Stomach smooth muscle (tissue), 2 donors: Measurements from ENCODE around the gene SH3BGRL.

ENCODE experiments used
- H3K27ac ChIP-seq: one replicate; pipeline ENCODE4 v1.7.0; 2013; ENCODE audit warnings: mild to moderate bottlenecking, low read length, inconsistent platforms
- H3K27me3 ChIP-seq, 2 donors: one replicate each; pipeline ENCODE4 v1.7.0; 2013; ENCODE audit warnings: low read length in 2 of 2; ENCODE audit not compliant: insufficient read depth in 2 of 2, control insufficient read depth in 1 of 2
- H3K36me3 ChIP-seq, 2 donors: one replicate each; pipeline ENCODE4 v1.7.0; 2013; ENCODE audit warnings: low read length in 2 of 2; ENCODE audit not compliant: control insufficient read depth in 2 of 2, insufficient read depth in 2 of 2
- H3K4me1 ChIP-seq: one replicate; pipeline ENCODE4 v1.7.0; 2013; ENCODE audit warnings: low read length; ENCODE audit not compliant: control insufficient read depth, insufficient read depth
- H3K4me3 ChIP-seq, 2 donors: one replicate each; pipeline ENCODE4 v1.7.0; 2013; ENCODE audit warnings: low read length in 2 of 2
- H3K9ac ChIP-seq, 2 donors: one replicate each; pipeline ENCODE4 v1.7.0; 2013; ENCODE audit warnings: low read length in 2 of 2, mild to moderate bottlenecking in 1 of 2
- H3K9me3 ChIP-seq, 2 donors: one replicate each; pipeline ENCODE4 v1.7.0; 2013; ENCODE audit warnings: low read length in 2 of 2; ENCODE audit not compliant: control insufficient read depth in 2 of 2
- donor health status: healthy.
- donor health status: Pancreatic carcinoma.

SH3BGRL gene

GRCh38 chrX:81215685-81216084 lies 13.8 kb downstream of the SH3BGRL start:
- Histone ChIP-seq H3K27me3 (no peaks in the 10 kb centered on the region), H3K4me3 (no peak overlapping the region), H3K27ac (no peak overlapping the region), H3K36me3 (peaks cover 0 to 4% of the 10 kb centered on the region in 2 donors), H3K4me1 (no peaks in the 10 kb centered on the region), H3K9ac (no peak overlapping the region), H3K9me3 (no peaks in the 10 kb centered on the region)

- Histone ChIP-seq H3K9me3 (no peaks in the 10 kb centered on the region), H3K9ac (no peak overlapping the region), H3K27ac (no peak overlapping the region), H3K4me1 (no peaks in the 10 kb centered on the region), H3K36me3 (no peaks in the 10 kb centered on the region), H3K4me3 (no peak overlapping the region), H3K27me3 (no peaks in the 10 kb centered on the region)
Measured at GRCh38 chrX:81229229-81229628, 27.3 kb downstream of the SH3BGRL start.

GRCh38 chrX:81229901-81230300 lies 28.0 kb downstream of the SH3BGRL start:
- Histone ChIP-seq H3K27ac (no peak overlapping the region), H3K27me3 (no peaks in the 10 kb centered on the region), H3K36me3 (no peaks in the 10 kb centered on the region), H3K9me3 (no peaks in the 10 kb centered on the region), H3K4me1 (no peaks in the 10 kb centered on the region), H3K4me3 (no peak overlapping the region), H3K9ac (no peak overlapping the region)

GRCh38 chrX:81231476-81231875 lies 29.6 kb downstream of the SH3BGRL start:
- Histone ChIP-seq H3K27me3 (no peaks in the 10 kb centered on the region), H3K36me3 (no peaks in the 10 kb centered on the region), H3K9me3 (no peaks in the 10 kb centered on the region), H3K4me1 (no peaks in the 10 kb centered on the region), H3K27ac (no peak overlapping the region), H3K4me3 (no peak overlapping the region), H3K9ac (no peak overlapping the region)

GRCh38 chrX:81232218-81232617 lies 30.3 kb downstream of the SH3BGRL start:
- no peaks in the 10 kb centered on the region for H3K36me3 ChIP-seq
- no peaks in the 10 kb centered on the region for H3K27me3 ChIP-seq
- no peak overlapping the region for H3K4me3 ChIP-seq
- H3K27ac ChIP-seq: no peak overlapping the region
- no peak overlapping the region for H3K9ac ChIP-seq
- H3K9me3 ChIP-seq: no peaks in the 10 kb centered on the region
- no peaks in the 10 kb centered on the region for H3K4me1 ChIP-seq

GRCh38 chrX:81237516-81237915 lies 35.6 kb downstream of the SH3BGRL start:
- no peaks in the 10 kb centered on the region for H3K36me3 ChIP-seq
- H3K4me1 ChIP-seq: peaks cover 7% of the 10 kb centered on the region
- H3K27ac ChIP-seq: peak overlapping the region; percentile 49
- H3K9ac ChIP-seq: no peak overlapping the region
- no peak overlapping the region for H3K4me3 ChIP-seq
- H3K9me3 ChIP-seq: no peaks in the 10 kb centered on the region
- peaks cover 0 to 3% of the 10 kb centered on the region in 2 donors for H3K27me3 ChIP-seq

GRCh38 chrX:81238166-81238565 lies 36.3 kb downstream of the SH3BGRL start:
- Histone ChIP-seq H3K36me3 (no peaks in the 10 kb centered on the region), H3K9me3 (no peaks in the 10 kb centered on the region), H3K4me3 (no peak overlapping the region), H3K9ac (no peak overlapping the region), H3K27ac (peak overlapping the region; percentile 49), H3K4me1 (peaks cover 7% of the 10 kb centered on the region), H3K27me3 (peaks cover 0 to 3% of the 10 kb centered on the region in 2 donors)

- Histone ChIP-seq H3K27ac (no peak overlapping the region), H3K27me3 (peaks cover 0 to 3% of the 10 kb centered on the region in 2 donors)
Measured at GRCh38 chrX:81240701-81241331, 38.9 kb downstream of the SH3BGRL start.

GRCh38 chrX:81241753-81242152 lies 39.9 kb downstream of the SH3BGRL start:
- Histone ChIP-seq H3K9me3 (no peaks in the 10 kb centered on the region), H3K9ac (no peak overlapping the region), H3K27ac (no peak overlapping the region), H3K36me3 (no peaks in the 10 kb centered on the region), H3K4me3 (no peak overlapping the region), H3K27me3 (peaks cover 0 to 3% of the 10 kb centered on the region in 2 donors), H3K4me1 (peaks cover 7% of the 10 kb centered on the region)

More at GRCh38 chrX:81240701-81241331, 38.9 kb downstream of the SH3BGRL start:
- H3K36me3 ChIP-seq: no peaks in the 10 kb centered on the region
- no peak overlapping the region for H3K9ac ChIP-seq
- H3K4me3 ChIP-seq: no peak overlapping the region
- H3K4me1 ChIP-seq: peaks cover 7% of the 10 kb centered on the region
- H3K9me3 ChIP-seq: no peaks in the 10 kb centered on the region

GRCh38 chrX:81255876-81256275 lies 54.0 kb downstream of the SH3BGRL start:
- no peak overlapping the region for H3K27ac ChIP-seq
- peaks cover 3% of the 10 kb centered on the region for H3K4me1 ChIP-seq
- no peak overlapping the region for H3K9ac ChIP-seq
- H3K9me3 ChIP-seq: no peaks in the 10 kb centered on the region
- no peaks in the 10 kb centered on the region for H3K27me3 ChIP-seq
- no peak overlapping the region for H3K4me3 ChIP-seq
- no peaks in the 10 kb centered on the region for H3K36me3 ChIP-seq

GRCh38 chrX:81257817-81258216 lies 55.9 kb downstream of the SH3BGRL start:
- Histone ChIP-seq H3K9me3 (no peaks in the 10 kb centered on the region), H3K36me3 (no peaks in the 10 kb centered on the region), H3K27me3 (no peaks in the 10 kb centered on the region), H3K9ac (peak overlapping the region in 1 of 2 donors; percentile 49), H3K4me3 (no peak overlapping the region), H3K27ac (peak overlapping the region; percentile 83), H3K4me1 (peaks cover 6% of the 10 kb centered on the region)
